HFFc6 (cell line): ENCODE measurements around the gene SNRNP27. TPM values are rescaled to one million over a fixed set of nuclear protein-coding genes. Genes with fewer than 3 reads are reported as not detected.
A peak's percentile ranks its signal among the peaks of the same experiment; 100 is the strongest.
"Not testable (repeated sequence)": the region's sequence is repeated elsewhere in the genome, so short reads cannot be mapped to it uniquely, and the experiment has no call there.

Experiments
- DNase-seq: peaks from one replicate; pipeline ENCODE4 v3.0.0-alpha.2; 2018
- H3K27ac Mint-ChIP-seq: 2 replicates; pipeline ENCODE4 v1.8.0; 2020; ENCODE audit warnings: mild to moderate bottlenecking, mixed read lengths
- H3K27me3 Mint-ChIP-seq: 2 replicates; pipeline ENCODE4 v1.8.0; 2021; ENCODE audit warnings: mild to moderate bottlenecking, moderate library complexity, mixed read lengths; ENCODE audit not compliant: insufficient read depth
- H3K36me3 Mint-ChIP-seq: 2 replicates; pipeline ENCODE4 v1.8.0; 2021; ENCODE audit warnings: low read depth, mixed read lengths
- H3K4me1 Mint-ChIP-seq: 2 replicates; pipeline ENCODE4 v1.8.0; 2020; ENCODE audit warnings: low read depth, mixed read lengths
- H3K4me3 Mint-ChIP-seq: 2 replicates; pipeline ENCODE4 v1.8.0; 2020; ENCODE audit warnings: mild to moderate bottlenecking, moderate library complexity, mixed read lengths
- H3K9me3 Mint-ChIP-seq: 2 replicates; pipeline ENCODE4 v1.8.0; 2020; ENCODE audit warnings: mild to moderate bottlenecking, mixed read lengths
- total RNA-seq, 6 experiments: library from RNA; stranded (reverse); fragmentation: NEBNext Ultra II Directional; extraction: Animal tissue kit (Norgen Biotek cat#: 25700); gene quantifications; 2 replicates in 1 of 6; 3 replicates in 5 of 6; pipeline ENCODE4 v1.2.3, GENCODE V29; 2021
- TF ChIP-seq, protein P1 (sequence below): fragments of 200-600 bp; sonication (generic); IDR thresholded peaks from 2 replicates; pipeline ENCODE4 v1.5.0; 2021; ENCODE audit warnings: antibody characterized with exemption, mild to moderate bottlenecking

The SNRNP27 gene
- total RNA-seq, 6 experiments from 2014 or later, result 46.4 to 62.0 (median 55.7) TPM

DNA sequence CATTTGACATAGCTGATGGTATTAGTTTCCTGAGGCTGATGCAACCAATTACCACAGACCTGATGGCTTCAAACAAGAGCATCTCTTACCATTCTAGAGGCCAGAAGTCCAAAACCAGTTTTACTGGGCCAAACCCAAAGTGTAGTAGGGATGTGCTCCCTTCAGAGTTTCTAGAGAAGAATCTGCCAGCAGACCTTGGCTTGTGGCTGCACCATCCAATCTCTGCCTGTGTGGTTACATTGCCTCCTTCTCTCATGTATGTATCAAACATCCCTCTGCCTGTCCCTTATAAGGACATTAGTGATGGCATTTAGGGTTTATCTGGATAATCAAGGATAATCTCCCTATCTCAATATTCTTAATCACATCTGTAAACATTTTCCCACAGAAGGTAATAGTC is 4.5 kb upstream of the SNRNP27 start:
- no peak overlapping the region for H3K27ac Mint-ChIP-seq
- TF ChIP-seq, protein P1, sequence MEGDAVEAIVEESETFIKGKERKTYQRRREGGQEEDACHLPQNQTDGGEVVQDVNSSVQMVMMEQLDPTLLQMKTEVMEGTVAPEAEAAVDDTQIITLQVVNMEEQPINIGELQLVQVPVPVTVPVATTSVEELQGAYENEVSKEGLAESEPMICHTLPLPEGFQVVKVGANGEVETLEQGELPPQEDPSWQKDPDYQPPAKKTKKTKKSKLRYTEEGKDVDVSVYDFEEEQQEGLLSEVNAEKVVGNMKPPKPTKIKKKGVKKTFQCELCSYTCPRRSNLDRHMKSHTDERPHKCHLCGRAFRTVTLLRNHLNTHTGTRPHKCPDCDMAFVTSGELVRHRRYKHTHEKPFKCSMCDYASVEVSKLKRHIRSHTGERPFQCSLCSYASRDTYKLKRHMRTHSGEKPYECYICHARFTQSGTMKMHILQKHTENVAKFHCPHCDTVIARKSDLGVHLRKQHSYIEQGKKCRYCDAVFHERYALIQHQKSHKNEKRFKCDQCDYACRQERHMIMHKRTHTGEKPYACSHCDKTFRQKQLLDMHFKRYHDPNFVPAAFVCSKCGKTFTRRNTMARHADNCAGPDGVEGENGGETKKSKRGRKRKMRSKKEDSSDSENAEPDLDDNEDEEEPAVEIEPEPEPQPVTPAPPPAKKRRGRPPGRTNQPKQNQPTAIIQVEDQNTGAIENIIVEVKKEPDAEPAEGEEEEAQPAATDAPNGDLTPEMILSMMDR, result no peak
- no peak for DNase-seq
- H3K27me3 Mint-ChIP-seq, result no peaks in the 10 kb centered on the region; the same call in 1 of the 2 replicates
- peaks cover 7% of the 10 kb centered on the region; the same call in 1 of the 2 replicates for H3K36me3 Mint-ChIP-seq
- H3K9me3 Mint-ChIP-seq, result peaks cover 7% of the 10 kb centered on the region; the same call in 1 of the 2 replicates
- no peak overlapping the region for H3K4me3 Mint-ChIP-seq
- H3K4me1 Mint-ChIP-seq, result peaks cover 8% of the 10 kb centered on the region; the same call in 1 of the 2 replicates

DNA sequence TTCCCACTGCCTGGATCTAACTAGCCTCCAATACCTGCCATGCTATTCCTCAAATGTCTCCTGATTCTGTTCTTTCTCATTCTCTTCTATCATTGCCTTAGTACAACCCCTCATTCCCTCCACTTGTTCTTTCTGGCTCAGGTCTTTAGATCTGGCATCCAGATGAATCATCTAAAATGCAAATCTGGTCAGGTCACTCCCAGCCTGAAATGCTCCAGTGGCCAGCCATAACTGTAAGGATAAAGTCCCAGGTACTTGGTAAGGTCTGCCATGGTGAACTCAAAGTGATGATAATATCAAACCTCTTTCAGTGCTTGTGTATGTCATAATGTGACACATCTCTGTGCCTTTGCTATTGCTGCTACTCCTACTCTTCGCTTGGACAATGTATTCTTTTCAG is 2.9 kb upstream of the SNRNP27 start:
- Mint-ChIP-seq H3K9me3 (peaks cover 7% of the 10 kb centered on the region; the same call in 1 of the 2 replicates), H3K27me3 (no peaks in the 10 kb centered on the region; the same call in 1 of the 2 replicates), H3K27ac (no peak overlapping the region), H3K36me3 (peaks cover 11% of the 10 kb centered on the region; the same call in 1 of the 2 replicates), H3K4me1 (peaks cover 15% of the 10 kb centered on the region), H3K4me3 (no peak overlapping the region)
- DNase-seq, result no peak
- TF ChIP-seq, protein P1, result no peak

DNA sequence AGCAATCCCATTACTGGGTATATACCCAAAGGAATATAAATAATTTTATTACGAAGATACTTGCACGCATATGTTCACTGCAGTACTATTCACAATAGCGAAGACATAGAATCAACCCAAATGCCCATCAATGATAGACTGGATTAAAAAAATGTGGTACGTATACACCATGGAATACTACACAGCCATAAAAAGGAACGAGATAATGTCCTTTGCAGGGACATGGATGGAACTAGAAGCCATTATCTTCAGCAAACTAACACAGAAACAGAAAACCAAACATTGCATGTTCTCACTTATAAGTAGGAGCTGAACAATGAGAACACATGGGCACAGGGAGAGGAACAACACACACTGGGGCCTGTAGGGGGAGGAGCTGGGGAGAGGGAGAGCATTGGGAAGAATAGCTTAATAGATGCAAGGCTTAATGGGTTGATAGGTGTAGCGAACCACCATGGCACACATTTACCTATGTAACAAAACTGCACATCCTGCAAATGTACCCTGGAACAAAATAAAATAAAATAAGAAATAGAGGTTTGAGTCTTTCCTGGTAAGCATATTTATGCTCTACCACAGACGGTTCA is 825 bp upstream of the SNRNP27 start:
- not testable (repeated sequence) for DNase-seq, H3K27me3 Mint-ChIP-seq, H3K9me3 Mint-ChIP-seq
- peaks cover 31% of the 10 kb centered on the region for H3K4me1 Mint-ChIP-seq
- H3K27ac Mint-ChIP-seq, result peak overlapping the region; percentile 96
- peaks cover 23% of the 10 kb centered on the region for H3K36me3 Mint-ChIP-seq
- peak overlapping the region; percentile 98 for H3K4me3 Mint-ChIP-seq

DNA sequence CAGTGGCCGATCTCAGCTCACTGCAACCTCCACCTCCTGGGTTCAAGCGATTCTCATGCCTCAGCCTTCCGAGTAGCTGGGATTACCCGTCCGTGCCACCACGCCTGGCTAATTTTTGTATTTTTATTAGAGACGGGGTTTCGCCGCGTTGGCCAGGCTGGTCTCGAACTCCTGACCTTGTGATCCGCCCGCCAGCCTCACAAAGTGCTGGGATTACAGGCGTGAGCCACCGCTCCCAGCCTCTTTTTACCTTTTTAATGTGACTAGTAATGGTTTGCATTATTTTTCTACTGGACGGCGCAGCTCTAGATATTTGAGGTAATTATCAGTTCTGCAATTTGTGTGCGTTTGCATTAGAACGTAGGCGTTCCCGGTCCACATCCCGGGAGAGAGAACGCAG is 981 bp downstream of the SNRNP27 start:
- H3K36me3 Mint-ChIP-seq, result peaks cover 24% of the 10 kb centered on the region
- peak overlapping the region; percentile 96; the same call in 1 of the 2 replicates for H3K27ac Mint-ChIP-seq
- peak overlapping the region; percentile 98 for H3K4me3 Mint-ChIP-seq
- DNase-seq, H3K9me3 Mint-ChIP-seq, H3K27me3 Mint-ChIP-seq: not testable (repeated sequence)
- peaks cover 32% of the 10 kb centered on the region for H3K4me1 Mint-ChIP-seq

DNA sequence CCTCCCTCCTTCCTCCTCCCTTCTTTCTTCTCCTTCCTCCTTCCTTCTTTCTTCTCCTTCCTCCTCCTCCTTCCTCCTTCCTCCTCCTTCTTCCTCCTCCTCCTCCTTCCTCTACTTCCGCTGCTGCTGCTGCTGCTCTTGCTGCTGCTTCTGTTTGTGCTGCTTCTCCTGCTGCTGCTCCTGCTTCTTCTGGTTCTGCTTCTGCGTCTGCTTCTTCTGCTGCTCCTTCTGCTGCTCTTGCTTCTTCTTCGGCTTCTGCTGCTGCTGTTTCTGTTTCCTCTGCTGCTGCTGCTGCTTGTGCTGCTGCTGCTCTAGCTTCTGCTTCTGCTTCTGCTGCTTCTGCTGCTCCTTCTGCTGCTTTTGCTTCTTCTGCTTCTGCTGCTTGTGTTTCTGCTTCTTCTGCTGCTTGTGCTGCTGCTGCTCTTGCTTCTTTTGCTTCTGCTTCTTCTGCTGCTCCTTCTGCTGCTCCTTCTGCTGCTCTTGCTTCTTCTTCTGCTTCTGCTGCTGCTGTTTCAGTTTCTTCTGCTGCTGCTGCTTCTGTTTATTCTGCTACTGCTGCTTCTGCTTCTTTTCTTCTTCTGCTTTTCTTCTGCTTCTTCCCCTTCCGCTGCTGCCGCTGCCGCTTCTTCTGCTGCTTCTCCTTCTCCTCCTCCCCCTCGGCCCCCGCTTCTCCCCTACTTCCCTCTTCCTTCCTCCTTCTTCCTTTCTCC is 8.6 kb downstream of the SNRNP27 start:
- Mint-ChIP-seq H3K27me3 (no peaks in the 10 kb centered on the region; the same call in 1 of the 2 replicates), H3K27ac (no peak overlapping the region), H3K36me3 (peaks cover 27% of the 10 kb centered on the region)

DNA sequence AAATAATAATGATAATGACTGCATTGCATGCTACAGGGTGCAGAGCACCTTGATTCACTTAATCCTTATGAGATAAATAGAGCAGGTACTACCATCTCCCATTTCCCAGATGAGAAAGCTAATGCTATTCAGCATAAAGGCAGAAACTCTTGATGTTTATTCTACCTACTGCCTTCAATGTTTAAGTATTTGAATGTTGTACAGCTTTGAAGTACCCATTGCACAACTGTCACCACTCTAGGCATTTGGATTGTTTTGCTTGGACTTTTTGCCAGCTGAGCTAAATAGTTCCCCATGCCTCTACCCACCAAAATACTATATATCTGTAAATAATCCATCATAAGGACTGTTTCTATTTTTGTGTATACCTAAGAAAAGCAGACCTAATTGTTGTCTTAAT is 13.5 kb downstream of the SNRNP27 start:
- no peak for DNase-seq
- Mint-ChIP-seq H3K4me1 (peaks cover 6% of the 10 kb centered on the region; the same call in 1 of the 2 replicates), H3K36me3 (peaks cover 14% of the 10 kb centered on the region), H3K27me3 (peaks cover 1% of the 10 kb centered on the region), H3K27ac (no peak overlapping the region), H3K9me3 (no peaks in the 10 kb centered on the region), H3K4me3 (no peak overlapping the region)
- TF ChIP-seq, protein P1, result no peak

More for the DNA sequence above, 8.6 kb downstream of the SNRNP27 start:
- no peaks in the 10 kb centered on the region for H3K9me3 Mint-ChIP-seq
- DNase-seq, result no peak
- peaks cover 7% of the 10 kb centered on the region for H3K4me1 Mint-ChIP-seq
- TF ChIP-seq, protein P1, result no peak
- H3K4me3 Mint-ChIP-seq, result no peak overlapping the region
